ENCODE measurements around the gene MROH8. TPM values are rescaled to one million over a fixed set of nuclear protein-coding genes. Genes with fewer than 3 reads are reported as not detected.
A peak's percentile ranks its signal among the peaks of the same experiment; 100 is the strongest.

MROH8 gene
- total and polyA plus RNA-seq, 2 of the 13 experiments (the other 11 are each of a cell fraction or from before 2014, with no cell fraction given): 2.6 to 5.5 TPM

DNA sequence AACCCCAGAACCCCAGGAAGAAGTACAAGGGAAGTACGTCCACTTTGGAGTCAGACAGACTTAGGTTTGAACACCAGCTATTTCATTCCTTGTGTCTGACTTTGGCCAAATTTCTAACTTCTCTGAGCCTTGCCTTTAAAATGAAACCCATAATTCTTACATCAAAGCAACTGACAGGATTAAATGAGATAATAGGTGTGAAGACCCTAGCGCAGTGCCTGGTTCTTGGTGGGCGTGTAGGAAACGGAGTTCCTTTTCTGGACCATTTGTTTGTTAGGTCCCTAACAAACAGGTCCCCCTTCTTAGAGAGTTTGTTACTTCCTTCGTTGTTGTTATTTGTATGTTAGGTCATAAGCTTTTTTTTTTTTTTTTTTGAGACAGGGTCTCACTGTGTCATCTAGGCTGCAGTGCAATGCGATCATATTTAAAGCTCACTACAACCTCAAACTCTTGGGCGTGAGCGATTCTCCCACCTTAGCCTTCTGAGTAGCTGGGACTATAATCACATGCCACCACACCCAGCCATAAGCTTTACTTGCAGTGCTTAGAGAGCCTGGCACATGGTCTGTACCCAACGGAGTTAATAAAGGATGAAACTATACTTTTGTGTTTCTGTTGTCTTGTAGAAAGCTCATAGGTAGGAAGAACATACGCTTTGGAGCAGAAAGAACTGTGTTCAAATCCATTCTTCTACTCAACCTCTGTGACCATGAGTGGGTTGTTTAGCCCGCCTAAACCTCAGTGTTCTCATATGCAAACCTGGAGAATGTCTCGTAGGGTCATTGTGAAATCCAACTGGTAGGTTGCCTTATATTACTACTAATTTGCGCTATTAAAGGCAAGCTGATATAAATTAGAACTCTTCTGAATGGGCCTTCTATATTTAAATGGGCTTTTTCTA is 21.8 kb upstream of the MROH8 start:
- no peaks in the 10 kb centered on the region for H3K27me3 ChIP-seq (ENCODE audit: control insufficient read depth in 1 of 2, insufficient read depth in 2 of 2, low read length in 2 of 2)
- intact Hi-C loops (cut with micrococcal nuclease; ENCODE audit: unreplicated experiment): no loop called here
- DNase-seq (ENCODE audit: low spot score) (no peak), FAIRE-seq (no peak), ATAC-seq (no peak)
- WGBS (ENCODE audit: low lambda C conversion rate): 97% methylated on average over 13 of the region's 13 CpGs
- H3K4me1 ChIP-seq (ENCODE audit: insufficient read depth, low read length): peaks cover 15% of the 10 kb centered on the region
- H3K36me3 ChIP-seq (replicated peaks in 1 of 2; ENCODE audit: control insufficient read depth in 1 of 2, insufficient read depth in 2 of 2, low read length in 2 of 2): peaks cover 63 to 99% of the 10 kb centered on the region in 2 experiments
- ChIA-PET CTCF (ENCODE audit: low intra/inter-chr PET ratio, low total read pairs) (interaction anchor here (1.6 to 3.8 kb wide), 2 partner anchors 9 to 333 kb away, joined by 5 to 40 read pairs; no protein-coding TSS in a partner anchor), POLR2A (interaction anchor here (0.7 kb wide), 1 partner anchor 10 kb away, joined by 3 read pairs; no protein-coding TSS in a partner anchor)
- in situ Hi-C loops (cut with HindIII; ENCODE audit: extremely low pct_ligation_motif_present, low pct_unique_long_range_greater_than_20kb): no loop called here
- peak overlapping the region; percentile 28 for H3K27ac ChIP-seq (ENCODE audit: extremely low read length, insufficient read depth, low read length)
- no peak overlapping the region for H3K4me3 ChIP-seq (replicated peaks in 1 of 3; ENCODE audit: insufficient read depth in 1 of 3, low read depth in 2 of 3, low read length in 3 of 3)
- peaks cover 41% of the 10 kb centered on the region for H3K79me2 ChIP-seq (ENCODE audit: insufficient read depth, low read length)
- H4K20me1 ChIP-seq (ENCODE audit: insufficient read depth, low read length): peaks cover 41% of the 10 kb centered on the region
- BruUV-seq (replicated peaks): no TSS peak
- TF ChIP-seq FLYWCH1 (CRISPR knock-in tag; IDR thresholded peaks at IDR 0.05): no peak
- peak; percentile 35; the same call in 1 of the 2 replicates for TF ChIP-seq CEBPB (IDR thresholded peaks at IDR 0.05; ENCODE audit: borderline replicate concordance, low read depth, low read length)
- no peak for TF ChIP-seq POLR2AphosphoS2 (IDR thresholded peaks at IDR 0.05; ENCODE audit: low read depth, low read length)
- no peak overlapping the region for H3K9ac ChIP-seq (ENCODE audit: insufficient read depth, low read depth, low read length)
- H2AFZ ChIP-seq (ENCODE audit: low read length): no peak overlapping the region
- H3K4me2 ChIP-seq (ENCODE audit: low read depth, low read length): no peak overlapping the region
- H3K9me3 ChIP-seq (ENCODE audit: low read length): no peaks in the 10 kb centered on the region

DNA sequence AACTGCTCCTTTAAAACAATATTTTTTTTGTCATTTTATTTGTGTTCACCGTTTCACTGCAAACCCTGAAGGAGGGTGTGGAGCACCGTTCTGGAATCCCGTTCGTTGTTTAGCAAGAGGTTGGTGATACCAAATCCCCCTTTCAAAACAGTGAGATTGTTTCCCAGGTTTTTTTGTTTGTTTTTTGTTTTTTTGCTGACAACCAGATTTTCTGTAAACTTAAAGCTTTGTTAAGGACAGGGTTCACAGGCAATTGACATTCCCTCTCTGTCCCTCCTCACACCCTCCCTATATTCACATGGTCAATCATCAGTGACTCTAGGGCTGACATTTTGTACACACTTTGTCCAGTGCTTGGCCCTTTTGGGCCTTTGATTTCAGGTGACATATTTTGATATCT is 21.0 kb upstream of the MROH8 start:
- ATAC-seq (no peak), DNase-seq (ENCODE audit: low spot score) (no peak)

More for the DNA sequence above, 21.0 kb upstream of the MROH8 start:
- H3K36me3 ChIP-seq (replicated peaks in 1 of 2; ENCODE audit: control insufficient read depth in 1 of 2, insufficient read depth in 2 of 2, low read length in 2 of 2): peaks cover 60 to 91% of the 10 kb centered on the region in 2 experiments
- no peak overlapping the region for H3K4me3 ChIP-seq (replicated peaks in 1 of 3; ENCODE audit: insufficient read depth in 1 of 3, low read depth in 2 of 3, low read length in 3 of 3)
- H3K79me2 ChIP-seq (ENCODE audit: insufficient read depth, low read length): peaks cover 47% of the 10 kb centered on the region
- H3K9ac ChIP-seq (ENCODE audit: insufficient read depth, low read depth, low read length): no peak overlapping the region
- intact Hi-C loops (cut with micrococcal nuclease; ENCODE audit: unreplicated experiment): no loop called here
- H3K4me2 ChIP-seq (ENCODE audit: low read depth, low read length): no peak overlapping the region
- H4K20me1 ChIP-seq (ENCODE audit: insufficient read depth, low read length): peaks cover 47% of the 10 kb centered on the region
- H3K27ac ChIP-seq (ENCODE audit: extremely low read length, insufficient read depth, low read length): no peak overlapping the region
- TF ChIP-seq MAFK (conservative IDR thresholded peaks at IDR 0.05 in 1 of 2, IDR thresholded peaks at IDR 0.05 in 1 of 2; ENCODE audit: low read length in 2 of 2) (peak; percentile 90 to 92), MAFF (IDR thresholded peaks at IDR 0.05; ENCODE audit: low read depth, low read length) (peak; percentile 86)
- TF ChIP-seq, protein P1, sequence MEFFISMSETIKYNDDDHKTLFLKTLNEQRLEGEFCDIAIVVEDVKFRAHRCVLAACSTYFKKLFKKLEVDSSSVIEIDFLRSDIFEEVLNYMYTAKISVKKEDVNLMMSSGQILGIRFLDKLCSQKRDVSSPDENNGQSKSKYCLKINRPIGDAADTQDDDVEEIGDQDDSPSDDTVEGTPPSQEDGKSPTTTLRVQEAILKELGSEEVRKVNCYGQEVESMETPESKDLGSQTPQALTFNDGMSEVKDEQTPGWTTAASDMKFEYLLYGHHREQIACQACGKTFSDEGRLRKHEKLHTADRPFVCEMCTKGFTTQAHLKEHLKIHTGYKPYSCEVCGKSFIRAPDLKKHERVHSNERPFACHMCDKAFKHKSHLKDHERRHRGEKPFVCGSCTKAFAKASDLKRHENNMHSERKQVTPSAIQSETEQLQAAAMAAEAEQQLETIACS (CRISPR knock-in tag; IDR thresholded peaks at IDR 0.05): no peak
- FAIRE-seq: no peak
- in situ Hi-C loops (cut with HindIII; ENCODE audit: extremely low pct_ligation_motif_present, low pct_unique_long_range_greater_than_20kb): no loop called here
- ChIA-PET POLR2A (interaction anchor here (0.7 kb wide), 1 partner anchor 10 kb away, joined by 3 read pairs; no protein-coding TSS in a partner anchor), CTCF (ENCODE audit: low intra/inter-chr PET ratio, low total read pairs) (no interaction called here)
- 96% methylated on average over 4 of the region's 4 CpGs for WGBS (ENCODE audit: low lambda C conversion rate)
- no peaks in the 10 kb centered on the region for H3K27me3 ChIP-seq (ENCODE audit: control insufficient read depth in 1 of 2, insufficient read depth in 2 of 2, low read length in 2 of 2)
- no peak overlapping the region for H2AFZ ChIP-seq (ENCODE audit: low read length)
- H3K4me1 ChIP-seq (ENCODE audit: insufficient read depth, low read length): peaks cover 15% of the 10 kb centered on the region
- BruUV-seq (replicated peaks): no TSS peak
- no peaks in the 10 kb centered on the region for H3K9me3 ChIP-seq (ENCODE audit: low read length)

Data from HepG2 (cell line).